C4-2B (cell line): ENCODE measurements around the gene OTUD4.
A peak's percentile ranks its signal among the peaks of the same experiment; 100 is the strongest.

Source experiments
- H3K27ac ChIP-seq: fragments of 450-650 bp; 2 replicates; pipeline ENCODE4 v1.5.1; 2017
- CTCF ChIP-seq: fragments of 450-650 bp; conservative IDR thresholded peaks from 2 replicates; pipeline ENCODE4 v1.5.1; 2017; ENCODE audit warnings: mild to moderate bottlenecking
- ZFX ChIP-seq: fragments of 450-650 bp; IDR thresholded peaks from 2 replicates; pipeline ENCODE4 v1.6.1; 2017

OTUD4 gene

GRCh38 chr4:145178740-145179280, 1.6 kb downstream of the OTUD4 start:
- H3K27ac ChIP-seq: peak overlapping the region; percentile 80; the same call in 1 of the 2 replicates
- TF ChIP-seq ZFX (no peak), CTCF (no peak)

GRCh38 chr4:145177906-145178538, 2.4 kb downstream of the OTUD4 start:
- TF ChIP-seq CTCF: no peak
- TF ChIP-seq ZFX: no peak
- no peak overlapping the region for H3K27ac ChIP-seq

- H3K27ac ChIP-seq: no peak overlapping the region
- no peak for TF ChIP-seq CTCF
- no peak for TF ChIP-seq ZFX
Observed at GRCh38 chr4:145177511-145177905, 2.9 kb downstream of the OTUD4 start.

GRCh38 chr4:145176641-145177432, 3.6 kb downstream of the OTUD4 start:
- TF ChIP-seq ZFX (no peak), CTCF (no peak)
- no peak overlapping the region for H3K27ac ChIP-seq

GRCh38 chr4:145171911-145172310, 8.5 kb downstream of the OTUD4 start:
- H3K27ac ChIP-seq: no peak overlapping the region
- TF ChIP-seq CTCF (no peak), ZFX (no peak)

GRCh38 chr4:145170223-145170622, 10.2 kb downstream of the OTUD4 start:
- no peak overlapping the region for H3K27ac ChIP-seq
- TF ChIP-seq CTCF (no peak), ZFX (no peak)

- H3K27ac ChIP-seq: no peak overlapping the region
- TF ChIP-seq ZFX (no peak), CTCF (no peak)
Observed at GRCh38 chr4:145168581-145169187, 11.7 kb downstream of the OTUD4 start.
